CD4-positive, alpha-beta T cell treated with Interferon gamma for 1 hour (primary cell): ENCODE results near the gene MED17.
"Not testable (repeated sequence)": the region's sequence is repeated elsewhere in the genome, so short reads cannot be mapped to it uniquely, and the experiment has no call there.

Experiments
- DNase-seq: peaks from one replicate; pipeline ENCODE4 v3.0.0-alpha.2; 2020

MED17 gene

DNA sequence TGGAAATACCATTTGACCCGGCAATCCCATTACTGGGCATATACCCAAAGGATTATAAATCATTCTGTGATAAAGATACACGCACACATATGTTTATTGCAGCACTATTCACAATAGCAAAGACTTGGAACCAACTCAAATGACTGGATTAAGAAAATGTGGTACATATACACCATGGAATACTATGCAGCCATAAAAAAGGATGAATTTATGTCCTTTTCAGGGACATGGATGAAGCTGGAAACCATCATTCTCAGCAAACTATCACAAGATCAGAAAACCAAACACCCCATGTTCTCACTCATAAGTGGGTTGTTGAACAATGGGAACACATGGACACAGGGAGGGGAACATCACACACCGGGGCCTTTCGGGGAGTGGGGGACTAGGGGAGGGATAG, 25.0 kb upstream of the MED17 start:
- DNase-seq = not testable (repeated sequence)

DNA sequence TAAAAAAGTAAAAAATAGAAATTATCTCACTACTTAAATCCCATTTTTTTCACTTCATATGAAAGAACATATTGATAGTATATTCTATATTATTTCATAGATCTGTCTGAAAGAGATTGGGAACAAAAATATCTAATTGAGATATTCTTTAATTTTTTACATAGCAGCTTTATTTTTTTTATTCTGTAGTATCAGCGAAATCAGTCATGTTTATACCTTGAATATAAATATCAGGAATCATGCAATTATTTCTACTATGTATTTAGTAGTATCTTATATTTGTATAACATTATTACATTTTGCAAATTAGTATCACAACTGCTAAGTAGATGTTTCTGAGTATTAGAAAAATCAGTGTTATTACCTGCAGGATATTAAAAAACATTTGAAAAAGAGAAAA, 22.2 kb upstream of the MED17 start:
- DNase-seq = no peak

DNA sequence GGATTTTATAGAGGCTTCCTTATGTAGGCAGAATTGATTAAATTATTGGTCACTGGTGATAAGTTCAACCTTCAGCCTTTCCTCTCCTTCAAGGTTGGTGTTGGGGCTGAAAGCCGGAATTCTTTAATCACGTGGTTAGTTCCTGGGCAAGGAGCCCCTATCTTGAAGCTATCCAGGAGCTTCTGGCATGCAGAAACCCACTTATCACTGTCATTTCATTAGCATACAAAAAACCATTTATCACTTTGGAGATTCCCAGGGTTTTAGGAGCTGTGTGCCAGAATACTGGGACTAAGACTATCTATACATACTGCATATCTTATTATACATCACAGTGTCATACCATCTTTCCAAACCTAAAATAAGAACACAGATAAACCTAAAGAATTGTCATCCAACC, 18.5 kb upstream of the MED17 start:
- no peak for DNase-seq

DNA sequence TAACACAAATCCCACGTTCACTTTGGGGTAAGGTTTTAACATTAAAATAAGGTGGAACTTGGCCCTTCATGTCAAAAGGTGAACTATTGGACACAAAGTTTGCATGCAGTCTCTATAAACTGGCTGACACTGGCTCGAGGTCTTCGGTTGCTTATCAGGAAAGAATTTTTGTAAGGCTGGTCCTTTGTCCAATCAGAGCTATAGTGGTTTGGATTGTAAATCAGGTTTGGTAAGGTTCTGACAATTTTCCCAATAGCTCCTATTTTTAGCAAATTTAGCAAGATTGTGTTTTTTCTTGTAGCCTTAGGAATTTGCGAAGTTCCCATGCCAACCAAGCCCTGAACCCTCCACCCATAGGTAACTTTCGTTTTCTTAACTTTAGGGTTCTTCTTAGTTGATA, 17.6 kb upstream of the MED17 start:
- no peak for DNase-seq

- DNase-seq = no peak
These were observed 17.1 kb upstream of the MED17 start for GRCh38 chr11:93767018-93767417.

- DNase-seq = no peak
These were observed 13.9 kb upstream of the MED17 start for GRCh38 chr11:93770160-93770559.

GRCh38 chr11:93772123-93772522, 12.0 kb upstream of the MED17 start:
- no peak for DNase-seq

GRCh38 chr11:93773045-93773477, 11.0 kb upstream of the MED17 start:
- no peak for DNase-seq

- DNase-seq = no peak
These were observed 10.4 kb upstream of the MED17 start for GRCh38 chr11:93773601-93774200.

DNA sequence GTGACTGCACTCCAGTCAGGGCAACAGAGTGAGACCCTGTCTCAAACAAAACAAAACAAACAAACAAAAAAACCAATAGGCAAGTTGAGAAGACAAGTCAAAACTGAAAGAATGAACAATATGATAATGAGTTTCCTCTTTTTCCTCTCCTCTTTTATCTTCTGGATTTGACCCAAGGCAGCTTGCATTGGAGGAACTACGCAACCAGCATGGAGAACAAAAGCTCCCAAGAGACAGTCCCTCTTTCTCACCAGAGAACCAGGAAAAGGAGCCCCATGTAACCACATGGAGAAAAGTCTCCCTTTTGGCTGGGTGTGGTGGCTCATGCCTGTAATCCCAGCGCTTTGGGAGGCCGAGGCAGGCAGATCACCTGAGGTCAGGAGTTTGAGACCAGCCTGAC, 9.5 kb upstream of the MED17 start:
- DNase-seq = not testable (repeated sequence)

- no peak for DNase-seq
These were observed 8.8 kb upstream of the MED17 start for GRCh38 chr11:93775289-93775688.

DNA sequence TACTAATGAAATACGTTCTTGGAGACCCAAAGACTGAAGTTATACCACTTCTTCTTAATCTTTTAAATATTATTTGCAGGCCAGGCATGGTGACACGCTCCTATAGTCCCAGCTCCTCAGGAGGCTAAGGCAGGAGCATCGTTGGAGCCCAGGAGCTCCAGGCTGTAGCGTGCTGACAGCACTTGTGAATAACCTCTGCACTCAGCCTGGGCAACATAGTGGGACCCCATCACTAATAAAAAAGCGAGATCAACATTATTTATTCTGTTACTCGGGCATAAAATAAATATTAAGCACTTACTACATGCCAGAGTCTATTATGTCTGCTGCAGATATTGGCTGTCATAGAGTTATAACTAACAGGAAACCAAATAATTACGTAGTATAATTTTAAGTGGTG, 720 bp upstream of the MED17 start:
- DNase-seq = no peak

- DNase-seq = no peak
These were observed 327 bp upstream of the MED17 start for GRCh38 chr11:93783765-93784144.

DNA sequence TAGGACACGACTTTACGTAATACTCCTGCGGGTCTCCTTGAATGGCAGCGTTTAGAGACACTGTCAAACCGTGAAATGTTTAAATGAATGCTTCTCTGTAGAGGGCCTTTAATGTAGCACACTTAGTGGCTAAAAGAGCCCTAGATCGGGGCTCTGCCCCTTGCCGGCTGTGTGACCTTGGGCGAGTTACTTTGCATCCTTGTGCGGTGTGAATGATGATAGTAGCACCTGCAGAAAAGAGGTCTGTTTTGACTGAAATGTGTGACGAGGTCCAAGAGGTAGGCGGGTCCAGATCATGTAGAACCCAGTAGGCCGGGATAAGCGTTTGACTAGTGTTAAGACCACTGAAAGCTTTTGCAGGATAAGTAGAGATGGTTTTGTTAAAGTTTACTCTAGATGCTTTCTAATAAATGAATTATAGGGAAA, 866 bp downstream of the MED17 start:
- DNase-seq = no peak

- no peak for DNase-seq
These were observed 7.4 kb downstream of the MED17 start for GRCh38 chr11:93791493-93791892.

DNA sequence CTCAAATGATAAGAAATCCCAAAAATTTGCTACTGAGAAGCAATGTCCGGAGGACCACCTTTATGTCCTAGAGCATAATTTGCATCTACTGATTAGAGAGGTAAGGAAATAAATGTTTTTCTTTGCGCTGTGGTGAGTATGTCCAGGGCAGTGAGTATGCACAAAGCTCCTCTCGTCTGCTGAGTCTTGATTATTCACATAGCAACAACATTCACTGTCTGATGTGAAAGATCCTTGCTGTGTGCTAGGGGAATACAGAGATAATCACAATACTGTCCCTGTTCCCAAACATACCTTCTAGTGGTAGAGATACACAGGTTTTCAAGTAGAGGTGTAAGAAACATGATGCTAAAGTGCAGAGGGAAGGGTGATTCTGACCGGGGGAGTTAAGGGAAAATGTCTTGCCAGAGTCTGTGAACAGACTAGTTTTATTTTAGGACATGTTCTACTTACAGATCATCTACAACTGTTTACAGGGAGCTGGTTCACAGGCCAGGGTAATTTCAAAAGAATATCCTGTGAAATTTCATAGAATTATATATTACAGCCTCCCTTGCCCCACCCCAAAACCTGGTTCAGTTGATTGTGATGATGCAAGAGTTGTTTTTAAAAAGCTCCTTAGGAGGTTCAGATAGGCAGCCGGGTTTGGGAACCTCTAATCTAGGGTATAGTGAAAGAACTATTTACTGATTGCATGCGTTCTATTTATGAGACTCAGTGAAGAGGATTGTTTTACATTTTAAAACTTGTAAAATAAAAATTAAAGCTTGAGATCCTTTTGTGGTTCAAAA, 12.6 kb downstream of the MED17 start:
- DNase-seq = no peak

DNA sequence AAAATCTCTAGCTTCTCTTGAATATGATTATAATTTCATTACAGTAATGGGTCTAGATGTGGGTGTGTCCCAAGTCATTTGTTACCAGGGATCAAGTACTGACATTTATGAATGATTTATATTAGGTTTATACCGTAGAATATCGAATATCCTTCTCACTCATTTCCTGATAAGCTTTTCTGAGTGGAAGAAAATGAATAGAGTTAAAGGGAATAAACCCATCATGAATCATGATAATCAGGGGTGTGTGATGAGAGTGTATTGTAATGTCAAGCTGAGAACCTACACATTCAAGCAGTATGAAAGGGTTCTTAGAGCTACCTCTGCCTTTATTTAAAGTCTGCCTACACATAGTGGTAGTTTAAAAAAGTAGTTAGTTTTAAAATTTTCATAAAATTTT, 17.3 kb downstream of the MED17 start:
- DNase-seq = no peak

- no peak for DNase-seq
These were observed 20.8 kb downstream of the MED17 start for GRCh38 chr11:93804879-93805278.

- no peak for DNase-seq
These were observed 23.9 kb downstream of the MED17 start for GRCh38 chr11:93807980-93808379.

DNA sequence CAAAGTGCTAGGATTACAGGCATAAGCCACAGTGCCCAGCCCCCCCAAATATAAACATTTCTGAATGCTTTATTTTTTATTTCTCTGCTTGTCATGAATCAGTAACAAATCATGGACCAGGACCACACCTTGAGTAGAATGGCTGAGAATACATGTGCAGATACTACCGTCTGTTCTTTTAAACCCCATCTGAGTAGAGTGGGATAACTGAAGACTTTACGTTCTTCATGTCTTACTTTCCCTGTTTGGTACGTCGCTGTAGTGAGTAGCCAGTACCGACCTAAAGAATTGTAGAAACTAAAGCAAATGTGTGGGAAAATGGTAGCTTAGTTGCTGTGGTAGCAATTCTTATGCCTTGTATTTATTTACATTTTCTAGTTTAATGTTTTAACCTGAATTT, 29.9 kb downstream of the MED17 start:
- DNase-seq = no peak

- DNase-seq = no peak
These were observed 31.0 kb downstream of the MED17 start for GRCh38 chr11:93814966-93815633.

- no peak for DNase-seq
These were observed 33.6 kb downstream of the MED17 start for GRCh38 chr11:93817426-93818348.
